H1 (cell line): Measurements from ENCODE around the gene MEF2D. TPM values are rescaled to one million over a fixed set of nuclear protein-coding genes. Genes with fewer than 3 reads are reported as not detected.
A peak's percentile ranks its signal among the peaks of the same experiment; 100 is the strongest.

ENCODE experiments used
- CBX5 ChIP-seq: fragments of 300-800, 300-1000 bp; sonication (generic); IDR thresholded peaks from 2 replicates; pipeline ENCODE4 v1.7.1; 2016; ENCODE audit warnings: antibody characterized with exemption, low read length, low read depth
- CEBPB ChIP-seq: IDR thresholded peaks from 2 replicates; pipeline ENCODE4 v1.6.1; 2012; ENCODE audit warnings: low read depth, low read length
- FOSL1 ChIP-seq: IDR thresholded peaks from 2 replicates; pipeline ENCODE4 v1.6.1; 2011; ENCODE audit warnings: mild to moderate bottlenecking, low read depth, low read length, moderate library complexity; ENCODE audit not compliant: insufficient read depth
- HDAC2 ChIP-seq, 2 experiments: fragments of 300-600 bp in 1 of 2; sonication (generic) in 1 of 2; IDR thresholded peaks; 2 replicates each; pipeline ENCODE4 v1.6.1; 2011 to 2012; ENCODE audit warnings: low read depth in 2 of 2, low read length in 2 of 2, mild to moderate bottlenecking in 2 of 2, moderate library complexity in 2 of 2, borderline replicate concordance in 1 of 2, inconsistent platforms in 1 of 2
- NRF1 ChIP-seq: IDR thresholded peaks from 2 replicates; pipeline ENCODE4 v1.6.1; 2011; ENCODE audit warnings: mild to moderate bottlenecking, low read depth, low read length, improper control_type of control experiment
- POU5F1 ChIP-seq: IDR thresholded peaks from 2 replicates; pipeline ENCODE4 v1.6.1; 2011; ENCODE audit warnings: low read depth, mild to moderate bottlenecking, low read length, moderate library complexity
- SP1 ChIP-seq: IDR thresholded peaks from 2 replicates; pipeline ENCODE4 v1.6.1; 2011; ENCODE audit warnings: low read depth, low read length
- SRF ChIP-seq: IDR thresholded peaks from 2 replicates; pipeline ENCODE4 v1.6.1; 2011; ENCODE audit warnings: mild to moderate bottlenecking, low read depth, low read length, moderate library complexity
- polyA plus RNA-seq, 7 experiments: library from polyadenylated mRNA; depleted of rRNA in 3 of 7; stranded (reverse) in 5 of 7; unstranded in 2 of 7; fragments of >200 nt in 5 of 7; fragments of 200-250 nt in 2 of 7; gene quantifications; 1 replicate in 5 of 7; 2 replicates in 1 of 7; 4 replicates in 1 of 7; pipeline versions ENCODE4 v1.2.1 to v1.2.3, GENCODE V29; 2011 to 2013; ENCODE audit warnings: missing spikeins in 2 of 7, mixed read lengths in 2 of 7
- total RNA-seq: library from RNA; stranded (reverse); fragmentation: NEBNext Ultra II Directional; extraction: Animal tissue kit (Norgen Biotek cat#: 25700); gene quantifications from 2 replicates; pipeline ENCODE4 v1.2.1, GENCODE V29; 2021

The MEF2D gene
- total and polyA plus RNA-seq, 2 of the 8 experiments (the other 6 are each of a cell fraction or from before 2014, with no cell fraction given): 17.3 to 20.3 TPM

- TF ChIP-seq SP1 (no peak), POU5F1 (no peak), NRF1 (no peak), SRF (no peak), CEBPB (no peak), CBX5 (no peak), FOSL1 (no peak), HDAC2 (IDR thresholded peaks at IDR 0.05; ENCODE audit: borderline replicate concordance in 1 of 2, low read depth in 2 of 2, low read length in 2 of 2) (peak; percentile 14 to 49; a peak in 1 of 4 replicates)
Observed at GRCh38 chr1:156499842-156500542, 583 bp downstream of the MEF2D start (continued).
